ENCODE data around the gene MDM1.

GRCh38 chr12:68332728-68333630, 817 bp upstream of the MDM1 start:
- TF ChIP-seq CTCF (IDR thresholded peaks at IDR 0.05) (no peak), POLR2A (IDR thresholded peaks at IDR 0.05) (no peak)

Data from heart left ventricle (tissue), 13 donors.